ENCODE data around the gene SH3RF1. TPM values are rescaled to one million over a fixed set of nuclear protein-coding genes. Genes with fewer than 3 reads are reported as not detected.

SH3RF1 gene
- total RNA-seq, 1 experiment from 2014 or later, result 16.6 TPM

- no peak overlapping the region for H3K27ac Mint-ChIP-seq
- H3K36me3 Mint-ChIP-seq, result peaks cover 16% of the 10 kb centered on the region
- no peaks in the 10 kb centered on the region for H3K9me3 Mint-ChIP-seq
- ATAC-seq (no peak), DNase-seq (ENCODE audit: low spot score) (no peak)
- no peaks in the 10 kb centered on the region for H3K27me3 Mint-ChIP-seq (ENCODE audit: low read depth)
- H3K4me3 Mint-ChIP-seq, result no peak overlapping the region
- ChIA-PET CTCF (no interaction called here), POLR2A (no interaction called here)
- TF ChIP-seq HMGA2 (CRISPR knock-in tag; IDR thresholded peaks at IDR 0.05) (no peak), IRF2 (CRISPR knock-in tag; IDR thresholded peaks at IDR 0.05; ENCODE audit: borderline replicate concordance, low read depth) (no peak), MYBL2 (CRISPR knock-in tag; IDR thresholded peaks at IDR 0.05) (no peak), CTCF (IDR thresholded peaks at IDR 0.05) (no peak), USF1 (CRISPR knock-in tag; IDR thresholded peaks at IDR 0.05) (no peak), ZBTB43 (CRISPR knock-in tag; IDR thresholded peaks at IDR 0.05) (no peak), ZNF232 (CRISPR knock-in tag; IDR thresholded peaks at IDR 0.05) (no peak), ELF4 (CRISPR knock-in tag; IDR thresholded peaks at IDR 0.05; ENCODE audit: low read depth) (no peak), ETV6 (CRISPR knock-in tag; IDR thresholded peaks at IDR 0.05) (no peak), NR3C1 (CRISPR knock-in tag; conservative IDR thresholded peaks at IDR 0.05; ENCODE audit: low read depth) (no peak), JAZF1 (CRISPR knock-in tag; IDR thresholded peaks at IDR 0.05) (no peak), JUN (CRISPR knock-in tag; IDR thresholded peaks at IDR 0.05) (no peak), ERG (CRISPR knock-in tag; IDR thresholded peaks at IDR 0.05) (no peak), NR1H2 (CRISPR knock-in tag; IDR thresholded peaks at IDR 0.05) (no peak), ZNF416 (CRISPR knock-in tag; IDR thresholded peaks at IDR 0.05) (no peak), ESRRA (CRISPR knock-in tag; IDR thresholded peaks at IDR 0.05; ENCODE audit: borderline replicate concordance) (no peak), KAT7 (CRISPR knock-in tag; IDR thresholded peaks at IDR 0.05; ENCODE audit: borderline replicate concordance) (no peak), SP1 (CRISPR knock-in tag; conservative IDR thresholded peaks at IDR 0.05) (no peak)
- TF ChIP-seq, protein P1, sequence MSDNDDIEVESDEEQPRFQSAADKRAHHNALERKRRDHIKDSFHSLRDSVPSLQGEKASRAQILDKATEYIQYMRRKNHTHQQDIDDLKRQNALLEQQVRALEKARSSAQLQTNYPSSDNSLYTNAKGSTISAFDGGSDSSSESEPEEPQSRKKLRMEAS (CRISPR knock-in tag; IDR thresholded peaks at IDR 0.05), result no peak
- TF ChIP-seq, protein P2, sequence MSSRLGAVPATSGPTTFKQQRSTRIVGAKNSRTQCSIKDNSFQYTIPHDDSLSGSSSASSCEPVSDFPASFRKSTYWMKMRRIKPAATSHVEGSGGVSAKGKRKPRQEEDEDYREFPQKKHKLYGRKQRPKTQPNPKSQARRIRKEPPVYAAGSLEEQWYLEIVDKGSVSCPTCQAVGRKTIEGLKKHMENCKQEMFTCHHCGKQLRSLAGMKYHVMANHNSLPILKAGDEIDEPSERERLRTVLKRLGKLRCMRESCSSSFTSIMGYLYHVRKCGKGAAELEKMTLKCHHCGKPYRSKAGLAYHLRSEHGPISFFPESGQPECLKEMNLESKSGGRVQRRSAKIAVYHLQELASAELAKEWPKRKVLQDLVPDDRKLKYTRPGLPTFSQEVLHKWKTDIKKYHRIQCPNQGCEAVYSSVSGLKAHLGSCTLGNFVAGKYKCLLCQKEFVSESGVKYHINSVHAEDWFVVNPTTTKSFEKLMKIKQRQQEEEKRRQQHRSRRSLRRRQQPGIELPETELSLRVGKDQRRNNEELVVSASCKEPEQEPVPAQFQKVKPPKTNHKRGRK (CRISPR knock-in tag; IDR thresholded peaks at IDR 0.05; ENCODE audit: borderline replicate concordance), result no peak
- peaks cover 26% of the 10 kb centered on the region for H3K4me1 Mint-ChIP-seq
Observed at GRCh38 chr4:169100670-169101101, 170.1 kb downstream of the SH3RF1 start.

DNA sequence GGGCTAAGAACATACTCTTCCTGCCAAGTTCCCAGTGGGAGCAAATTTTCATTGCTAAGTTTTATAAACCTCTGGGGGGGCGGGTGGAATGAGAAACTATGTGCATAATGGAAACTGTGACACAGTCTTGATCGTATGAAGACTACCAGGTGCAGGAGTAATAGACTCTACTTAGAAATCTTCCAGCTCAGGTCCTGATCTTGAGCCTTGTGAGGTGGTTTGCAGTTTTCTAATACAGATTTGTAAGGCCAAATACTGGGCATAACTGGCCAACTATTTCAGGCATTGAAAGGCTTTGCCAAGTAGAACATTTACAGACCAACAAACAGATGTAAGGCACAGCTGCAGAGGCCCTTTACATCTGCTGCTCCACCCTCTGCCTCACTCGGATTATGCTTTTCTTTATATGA is 171.0 kb downstream of the SH3RF1 start:
- Mint-ChIP-seq H3K4me3 (no peak overlapping the region), H3K27ac (no peak overlapping the region), H3K9me3 (no peaks in the 10 kb centered on the region), H3K27me3 (ENCODE audit: low read depth) (no peaks in the 10 kb centered on the region), H3K4me1 (peaks cover 26% of the 10 kb centered on the region), H3K36me3 (peaks cover 12% of the 10 kb centered on the region)
- TF ChIP-seq ATF2 (CRISPR knock-in tag; IDR thresholded peaks at IDR 0.05; ENCODE audit: borderline replicate concordance, low read depth), result no peak
- TF ChIP-seq TCF7 (CRISPR knock-in tag; IDR thresholded peaks at IDR 0.05; ENCODE audit: low read depth), result no peak
- TF ChIP-seq ZNF416 (CRISPR knock-in tag; IDR thresholded peaks at IDR 0.05), result no peak
- no peak for TF ChIP-seq NFATC4 (CRISPR knock-in tag; IDR thresholded peaks at IDR 0.05)
- TF ChIP-seq, protein P3, sequence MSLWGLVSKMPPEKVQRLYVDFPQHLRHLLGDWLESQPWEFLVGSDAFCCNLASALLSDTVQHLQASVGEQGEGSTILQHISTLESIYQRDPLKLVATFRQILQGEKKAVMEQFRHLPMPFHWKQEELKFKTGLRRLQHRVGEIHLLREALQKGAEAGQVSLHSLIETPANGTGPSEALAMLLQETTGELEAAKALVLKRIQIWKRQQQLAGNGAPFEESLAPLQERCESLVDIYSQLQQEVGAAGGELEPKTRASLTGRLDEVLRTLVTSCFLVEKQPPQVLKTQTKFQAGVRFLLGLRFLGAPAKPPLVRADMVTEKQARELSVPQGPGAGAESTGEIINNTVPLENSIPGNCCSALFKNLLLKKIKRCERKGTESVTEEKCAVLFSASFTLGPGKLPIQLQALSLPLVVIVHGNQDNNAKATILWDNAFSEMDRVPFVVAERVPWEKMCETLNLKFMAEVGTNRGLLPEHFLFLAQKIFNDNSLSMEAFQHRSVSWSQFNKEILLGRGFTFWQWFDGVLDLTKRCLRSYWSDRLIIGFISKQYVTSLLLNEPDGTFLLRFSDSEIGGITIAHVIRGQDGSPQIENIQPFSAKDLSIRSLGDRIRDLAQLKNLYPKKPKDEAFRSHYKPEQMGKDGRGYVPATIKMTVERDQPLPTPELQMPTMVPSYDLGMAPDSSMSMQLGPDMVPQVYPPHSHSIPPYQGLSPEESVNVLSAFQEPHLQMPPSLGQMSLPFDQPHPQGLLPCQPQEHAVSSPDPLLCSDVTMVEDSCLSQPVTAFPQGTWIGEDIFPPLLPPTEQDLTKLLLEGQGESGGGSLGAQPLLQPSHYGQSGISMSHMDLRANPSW (CRISPR knock-in tag; conservative IDR thresholded peaks at IDR 0.05; ENCODE audit: low read depth), result no peak
- TF ChIP-seq SOX15 (CRISPR knock-in tag; IDR thresholded peaks at IDR 0.05), result no peak
- POLR2A ChIA-PET, result interaction anchor here (1.2 kb wide), 1 partner anchor 15 kb away, joined by 4 read pairs; no protein-coding TSS in a partner anchor
- ATAC-seq (no peak), DNase-seq (ENCODE audit: low spot score) (no peak)
- CTCF ChIA-PET, result no interaction called here
